Mammary epithelial cell (primary cell): Measurements from ENCODE around the gene APOBEC3G.

Experiments
- CTCF ChIP-seq, 2 donors: IDR thresholded peaks in 1 of 2; conservative IDR thresholded peaks in 1 of 2; 2 replicates each; pipeline ENCODE4 v1.5.1; 2011 to 2012; ENCODE audit warnings: inconsistent platforms in 2 of 2, low read length in 2 of 2, mild to moderate bottlenecking in 2 of 2, control low read depth in 1 of 2, low read depth in 1 of 2; ENCODE audit not compliant: insufficient read depth in 1 of 2; ENCODE audit errors: extremely low read depth in 1 of 2
- EZH2 ChIP-seq: IDR thresholded peaks from 2 replicates; pipeline ENCODE4 v1.6.1; 2012; ENCODE audit warnings: low read length, inconsistent platforms, borderline replicate concordance

- TF ChIP-seq CTCF (conservative IDR thresholded peaks at IDR 0.05 in 1 of 2, IDR thresholded peaks at IDR 0.05 in 1 of 2; ENCODE audit: extremely low read depth in 1 of 2, insufficient read depth in 1 of 2, low read depth in 1 of 2, low read length in 2 of 2) = no peak
- no peak for TF ChIP-seq EZH2
Measured at GRCh38 chr22:39027717-39028116, 49.4 kb upstream of the APOBEC3G start.
